Mesodermal cell (in vitro differentiated cells): Measurements from ENCODE around the gene PRKAR2A.
"Not testable (repeated sequence)": the region's sequence is repeated elsewhere in the genome, so short reads cannot be mapped to it uniquely, and the experiment has no call there.

Experiments used
- H3K27ac ChIP-seq: 2 replicates; pipeline ENCODE4 v1.7.0; 2013; ENCODE audit warnings: mild to moderate bottlenecking, low read depth, low read length, moderate library complexity; ENCODE audit not compliant: severe bottlenecking
- H3K36me3 ChIP-seq: 2 replicates; pipeline ENCODE4 v1.7.1; 2013; ENCODE audit warnings: mild to moderate bottlenecking, low read length, moderate library complexity; ENCODE audit not compliant: control insufficient read depth, insufficient read depth
- H3K4me1 ChIP-seq: one replicate; pipeline ENCODE4 v1.7.1; 2013; ENCODE audit warnings: mild to moderate bottlenecking, low read length; ENCODE audit not compliant: insufficient read depth, control insufficient read depth, poor library complexity, severe bottlenecking
- H3K4me3 ChIP-seq: 2 replicates; pipeline ENCODE4 v1.7.0; 2013; ENCODE audit warnings: low read length, control low read depth, mild to moderate bottlenecking; ENCODE audit not compliant: insufficient read depth, poor library complexity, severe bottlenecking; ENCODE audit errors: extremely low read depth
- H3K9me3 ChIP-seq: 2 replicates; pipeline ENCODE4 v1.7.1; 2013; ENCODE audit warnings: mild to moderate bottlenecking, low read length, moderate library complexity; ENCODE audit not compliant: control insufficient read depth
- WGBS, 2 experiments: methylation state at CpG; one replicate each; pipeline ENCODE4 v1.1.5; 2013; ENCODE audit warnings: missing lambda C conversion rate in 2 of 2; ENCODE audit not compliant: insufficient coverage in 2 of 2; 5-methylcytosine and 5-hydroxymethylcytosine counted together

Gene PRKAR2A

GRCh38 chr3:48776854-48777253, 70.8 kb downstream of the PRKAR2A start:
- 100% methylated on average over 3 of the region's 4 CpGs; no CpG with 5 or more reads in 1 of the 2 experiments for WGBS, 2 experiments
- H3K4me1 ChIP-seq, result no peaks in the 10 kb centered on the region
- H3K4me3 ChIP-seq, result no peak overlapping the region
- H3K36me3 ChIP-seq, result peaks cover 19% of the 10 kb centered on the region
- H3K9me3 ChIP-seq, result no peaks in the 10 kb centered on the region
- H3K27ac ChIP-seq, result no peak overlapping the region

DNA sequence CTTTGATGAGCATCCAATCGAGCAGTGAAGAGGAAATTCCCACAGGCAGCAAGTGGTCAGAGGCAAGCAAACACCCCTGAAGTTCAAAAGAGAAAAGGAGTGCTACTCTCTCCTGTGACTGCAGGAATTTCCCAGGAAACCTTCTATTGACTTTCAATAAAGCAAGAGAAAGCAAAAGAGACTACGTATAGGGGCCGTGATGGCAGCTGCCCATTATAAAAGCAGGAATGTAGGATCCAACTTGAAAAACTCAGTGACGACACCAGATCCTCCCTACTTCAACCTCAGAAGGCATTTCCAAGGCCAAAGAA, 77.5 kb downstream of the PRKAR2A start:
- WGBS, 2 experiments, result 80 to 82% methylated on average over 3 to 4 of the region's 4 CpGs
- H3K36me3 ChIP-seq, result peaks cover 35% of the 10 kb centered on the region
- H3K27ac ChIP-seq, result no peak overlapping the region
- no peaks in the 10 kb centered on the region for H3K9me3 ChIP-seq
- no peak overlapping the region for H3K4me3 ChIP-seq
- peaks cover 5% of the 10 kb centered on the region for H3K4me1 ChIP-seq

DNA sequence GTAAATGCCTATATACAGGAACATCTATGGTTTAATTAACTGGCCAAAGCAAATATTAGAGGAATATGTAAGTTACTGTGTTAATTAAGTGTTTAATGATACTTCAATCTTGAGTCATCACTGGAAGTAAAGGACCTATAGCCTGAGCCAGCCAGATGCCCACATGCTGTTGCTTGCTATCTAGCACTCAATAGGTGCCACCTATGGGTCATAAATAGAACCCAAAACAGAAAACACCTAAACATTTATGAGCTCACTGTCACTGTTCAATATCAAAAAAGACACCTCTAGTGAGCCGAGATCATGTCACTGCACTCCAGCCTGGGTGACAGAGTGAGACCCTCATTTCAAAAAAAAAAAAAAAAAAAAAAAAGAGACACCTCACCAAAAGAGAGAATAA, 82.3 kb downstream of the PRKAR2A start:
- Histone ChIP-seq H3K36me3 (peaks cover 23% of the 10 kb centered on the region), H3K27ac (no peak overlapping the region), H3K4me3 (no peak overlapping the region), H3K4me1 (peaks cover 5% of the 10 kb centered on the region), H3K9me3 (no peaks in the 10 kb centered on the region)
- 100% methylated on average over 1 of the region's 1 CpG; no CpG with 5 or more reads in 1 of the 2 experiments for WGBS, 2 experiments

- no CpG with 5 or more reads among the region's 3 CpGs for WGBS, 2 experiments
- Histone ChIP-seq H3K9me3 (no peaks in the 10 kb centered on the region), H3K4me3 (no peak overlapping the region), H3K27ac (no peak overlapping the region), H3K4me1 (no peaks in the 10 kb centered on the region), H3K36me3 (peaks cover 13% of the 10 kb centered on the region)
These were observed 84.9 kb downstream of the PRKAR2A start for GRCh38 chr3:48762816-48763215.

DNA sequence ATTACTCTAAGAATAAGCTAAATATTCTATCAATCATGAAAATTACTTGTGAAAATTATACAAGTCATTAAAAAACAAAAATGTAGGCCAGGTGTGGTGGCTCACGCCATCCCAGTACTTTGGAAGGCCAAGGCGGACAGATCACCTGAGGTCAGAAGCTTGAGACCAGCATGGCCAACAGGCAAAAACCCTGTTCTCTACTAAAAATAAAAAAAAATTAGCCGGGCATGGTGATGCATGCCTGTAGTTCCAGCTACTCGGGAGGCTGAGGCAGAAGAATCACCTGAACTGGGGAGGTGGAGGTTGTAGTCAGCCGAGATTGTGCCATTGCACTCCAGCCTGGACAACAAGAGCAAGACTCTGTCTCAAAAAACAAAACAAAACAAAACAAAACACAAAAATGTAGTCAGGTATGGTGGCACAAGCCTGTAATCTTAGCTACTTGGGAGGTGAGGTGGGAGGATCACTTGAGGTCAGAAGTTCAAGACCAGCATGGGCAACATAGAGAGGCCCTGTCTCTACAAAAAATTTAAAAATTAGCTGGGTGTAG, 87.6 kb downstream of the PRKAR2A start:
- H3K36me3 ChIP-seq, result peaks cover 13% of the 10 kb centered on the region
- H3K27ac ChIP-seq, H3K9me3 ChIP-seq, H3K4me3 ChIP-seq, H3K4me1 ChIP-seq: not testable (repeated sequence)
- WGBS, 2 experiments, result 91 to 92% methylated on average over 2 to 4 of the region's 5 CpGs

DNA sequence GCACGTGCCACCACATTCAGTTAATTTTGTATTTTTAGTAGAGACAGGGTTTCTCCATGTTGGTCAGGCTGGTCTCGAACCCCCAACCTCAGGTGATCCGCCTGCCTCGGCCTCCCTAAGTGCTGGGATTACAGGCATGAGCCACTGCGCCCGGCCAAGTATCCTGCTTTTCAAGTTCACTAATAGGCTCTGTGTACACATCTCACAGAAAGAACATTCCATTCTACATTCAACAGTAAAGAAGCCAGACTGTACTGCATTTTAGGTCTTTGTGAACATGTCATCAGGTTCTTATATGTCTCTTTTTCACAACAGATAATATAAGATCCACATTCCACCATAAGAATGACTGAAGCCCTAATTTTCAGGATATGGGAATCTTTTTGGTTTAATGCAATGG, 88.1 kb downstream of the PRKAR2A start:
- not testable (repeated sequence) for H3K36me3 ChIP-seq, H3K4me3 ChIP-seq, H3K9me3 ChIP-seq, H3K4me1 ChIP-seq, H3K27ac ChIP-seq
- 90 to 96% methylated on average over 5 to 6 of the region's 6 CpGs for WGBS, 2 experiments

DNA sequence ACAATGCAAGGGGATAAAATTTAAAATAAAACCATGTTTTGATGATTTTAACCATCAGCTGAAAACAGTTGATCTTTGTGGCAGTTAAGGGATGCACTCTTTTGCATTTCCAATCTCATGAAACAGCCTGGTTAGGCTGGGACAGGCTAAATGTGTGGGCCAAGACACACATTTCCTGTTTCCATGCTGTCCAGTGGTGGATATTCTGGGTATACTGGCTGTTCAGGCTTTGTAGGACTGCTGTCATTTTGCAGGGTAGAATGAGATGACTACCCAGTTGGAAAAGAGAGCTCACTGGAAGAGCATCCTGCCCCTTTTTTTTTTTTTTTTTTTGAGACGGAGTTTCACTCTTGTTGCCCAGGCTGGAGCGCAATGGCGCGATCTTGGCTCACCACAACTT, 88.6 kb downstream of the PRKAR2A start:
- Histone ChIP-seq H3K36me3 (peaks cover 7% of the 10 kb centered on the region), H3K27ac (no peak overlapping the region), H3K9me3 (no peaks in the 10 kb centered on the region), H3K4me1 (no peaks in the 10 kb centered on the region), H3K4me3 (no peak overlapping the region)
- no CpG with 5 or more reads among the region's 4 CpGs for WGBS, 2 experiments

- Histone ChIP-seq H3K9me3 (no peaks in the 10 kb centered on the region), H3K27ac (peak overlapping the region; percentile 57), H3K36me3 (peaks cover 3% of the 10 kb centered on the region), H3K4me3 (no peak overlapping the region), H3K4me1 (no peaks in the 10 kb centered on the region)
- 88 to 100% methylated on average over 1 to 4 of the region's 5 CpGs for WGBS, 2 experiments
These were observed 91.0 kb downstream of the PRKAR2A start for GRCh38 chr3:48756640-48757039.

GRCh38 chr3:48750856-48751255, 96.8 kb downstream of the PRKAR2A start:
- 88 to 100% methylated on average over 1 of the region's 1 CpG for WGBS, 2 experiments
- H3K4me1 ChIP-seq, result peaks cover 5% of the 10 kb centered on the region
- no peak overlapping the region for H3K27ac ChIP-seq
- no peaks in the 10 kb centered on the region for H3K9me3 ChIP-seq
- peaks cover 24% of the 10 kb centered on the region for H3K36me3 ChIP-seq
- H3K4me3 ChIP-seq, result no peak overlapping the region

DNA sequence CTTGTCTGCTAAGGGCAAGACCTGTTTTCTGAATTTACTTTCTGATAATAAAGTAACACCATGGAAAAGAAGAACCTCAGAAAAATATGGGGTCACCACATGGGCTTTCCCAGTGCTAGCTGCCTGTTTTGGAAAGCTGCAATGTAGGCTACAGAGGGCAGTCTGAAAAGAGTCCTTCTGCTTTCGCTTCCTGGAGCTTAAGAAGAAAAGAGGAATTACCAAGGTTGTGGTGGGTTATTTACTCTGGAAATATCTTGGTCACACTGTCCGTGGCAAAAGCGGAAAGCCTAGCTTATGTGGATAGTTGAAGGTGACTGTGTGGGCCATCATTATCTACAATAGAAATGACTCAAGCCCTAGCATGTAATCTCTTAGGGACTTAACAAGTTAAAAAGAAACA, 98.9 kb downstream of the PRKAR2A start:
- Histone ChIP-seq H3K4me3 (no peak overlapping the region), H3K27ac (no peak overlapping the region), H3K36me3 (peaks cover 32% of the 10 kb centered on the region), H3K9me3 (no peaks in the 10 kb centered on the region), H3K4me1 (peaks cover 5% of the 10 kb centered on the region)
- WGBS, 2 experiments, result 100% methylated on average over 1 of the region's 3 CpGs

DNA sequence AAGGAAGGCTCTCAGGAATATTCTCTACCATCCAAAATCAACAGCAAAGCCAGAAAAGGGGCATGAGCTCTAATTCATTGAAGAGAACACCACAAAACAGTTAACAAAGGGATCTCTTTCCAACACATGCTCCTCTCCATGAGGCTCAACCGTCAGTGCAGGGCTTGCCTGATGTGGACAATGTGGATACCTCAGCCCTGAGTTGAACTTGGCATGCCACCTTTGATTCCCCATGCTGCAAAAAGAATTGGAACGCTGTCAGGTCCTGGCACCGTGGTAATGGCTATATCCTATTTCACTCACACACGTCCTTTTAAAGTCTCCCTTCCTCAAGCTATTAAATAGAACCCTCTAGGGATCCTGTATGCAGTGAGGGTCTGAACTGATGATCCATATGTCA, 100.0 kb downstream of the PRKAR2A start:
- Histone ChIP-seq H3K4me1 (peaks cover 5% of the 10 kb centered on the region), H3K9me3 (no peaks in the 10 kb centered on the region), H3K4me3 (no peak overlapping the region), H3K27ac (peak overlapping the region; percentile 66), H3K36me3 (peaks cover 32% of the 10 kb centered on the region)
- 83 to 92% methylated on average over 1 to 4 of the region's 4 CpGs for WGBS, 2 experiments
